Right lobe of liver (tissue), 4 donors: ENCODE results near the gene H1-8.

Experiments
- CTCF ChIP-seq, 4 donors: fragments of 200-600 bp in 3 of 4; fragments of 450-650 bp in 1 of 4; IDR thresholded peaks; one replicate each; pipeline versions ENCODE4 v1.5.1 to v1.8.0; 2016 to 2022; ENCODE audit warnings: antibody characterized with exemption in 4 of 4, mild to moderate bottlenecking in 2 of 4
- POLR2A ChIP-seq: fragments of 450-650 bp; IDR thresholded peaks from one replicate; pipeline ENCODE4 v1.6.1; 2017; ENCODE audit warnings: antibody characterized with exemption, mild to moderate bottlenecking
- donor health status: DM: no; HTN: no; CAD: no.
- donor health status: DM: no; HTN: no; CAD: no.
- donor health status: DM: no; HTN: yes; CAD: no.

- TF ChIP-seq CTCF (IDR thresholded peaks at IDR 0.05) (no peak), POLR2A (no peak)
Measured at GRCh38 chr3:129582799-129583198, 39.8 kb downstream of the H1-8 start.
